Common myeloid progenitor, CD34-positive (primary cell): ENCODE data around the gene ACOT8.

Experiments used
- CTCF ChIA-PET: fragments of 350-600 bp; sonication (Branson Sonifier 250); formaldehyde crosslinking; loops from one replicate; lab custom pipeline; 2021; ENCODE audit warnings: antibody characterized with exemption; lab: Charles Lee
- POLR2A ChIA-PET: fragments of 350-600 bp; sonication (Branson Sonifier 250); formaldehyde crosslinking; loops from one replicate; lab custom pipeline; 2021; ENCODE audit warnings: antibody characterized with exemption; lab: Charles Lee
- DNase-seq, 3 donors: peaks; one replicate each; pipeline versions ENCODE4 v3.0.0 to v3.0.0-alpha.2; 2013
- H3K27ac ChIP-seq, 2 experiments: 1 replicate in 1 of 2; 2 replicates in 1 of 2; pipeline ENCODE4 v1.7.0; 2013; ENCODE audit warnings: inconsistent platforms in 2 of 2, low read length in 2 of 2, mild to moderate bottlenecking in 2 of 2, low read depth in 1 of 2, moderate library complexity in 1 of 2; ENCODE audit not compliant: severe bottlenecking in 2 of 2, insufficient read depth in 1 of 2, poor library complexity in 1 of 2
- H3K27me3 ChIP-seq, 5 experiments: replicated peaks in 2 of 5; 1 replicate in 3 of 5; 2 replicates in 2 of 5; pipeline versions ENCODE4 v1.6.1 to v1.7.0; 2013; ENCODE audit warnings: low read length in 4 of 5, mild to moderate bottlenecking in 2 of 5, moderate library complexity in 2 of 5, inconsistent platforms in 1 of 5; ENCODE audit not compliant: insufficient read depth in 5 of 5, control insufficient read depth in 4 of 5
- H3K36me3 ChIP-seq, 4 experiments: 1 replicate in 2 of 4; 2 replicates in 2 of 4; pipeline versions ENCODE4 v1.6.1 to v1.7.0; 2013; ENCODE audit warnings: low read length in 3 of 4, control low read depth in 1 of 4, mild to moderate bottlenecking in 1 of 4; ENCODE audit not compliant: control insufficient read depth in 4 of 4, insufficient read depth in 4 of 4
- H3K4me1 ChIP-seq, 4 experiments: 1 replicate in 3 of 4; 2 replicates in 1 of 4; pipeline versions ENCODE4 v1.6.1 to v1.7.1; 2013; ENCODE audit warnings: low read length in 3 of 4, mild to moderate bottlenecking in 3 of 4, control low read depth in 1 of 4, inconsistent platforms in 1 of 4, moderate library complexity in 1 of 4; ENCODE audit not compliant: control insufficient read depth in 4 of 4, insufficient read depth in 4 of 4; ENCODE audit errors: control extremely low read depth in 1 of 4
- H3K4me3 ChIP-seq, 7 experiments: 1 replicate in 4 of 7; 2 replicates in 3 of 7; pipeline versions ENCODE4 v1.5.1 to v1.7.0; 2013; ENCODE audit warnings: mild to moderate bottlenecking in 7 of 7, low read length in 6 of 7, moderate library complexity in 6 of 7, inconsistent platforms in 2 of 7, low read depth in 2 of 7, control low read depth in 1 of 7; ENCODE audit not compliant: insufficient read depth in 4 of 7, control insufficient read depth in 1 of 7; ENCODE audit errors: extremely low read depth in 1 of 7
- H3K9me3 ChIP-seq, 5 experiments: 1 replicate in 4 of 5; 2 replicates in 1 of 5; pipeline versions ENCODE4 v1.6.1 to v1.7.1; 2013; ENCODE audit warnings: low read length in 4 of 5, mild to moderate bottlenecking in 2 of 5, inconsistent platforms in 1 of 5, low read depth in 1 of 5, moderate library complexity in 1 of 5; ENCODE audit not compliant: control insufficient read depth in 4 of 5, insufficient read depth in 2 of 5; ENCODE audit errors: control extremely low read depth in 1 of 5
- WGBS: methylation state at CpG from one replicate; pipeline ENCODE4 v1.1.5; 2013; ENCODE audit not compliant: insufficient coverage; 5-methylcytosine and 5-hydroxymethylcytosine counted together

ACOT8 gene

GRCh38 chr20:45816951-45817350, 40.2 kb downstream of the ACOT8 start:
- H3K27ac ChIP-seq = no peak overlapping the region
- no CpG with 5 or more reads among the region's 3 CpGs for WGBS

GRCh38 chr20:45814314-45814713, 42.9 kb downstream of the ACOT8 start:
- POLR2A ChIA-PET = no interaction called here
- peaks cover 2 to 43% (median 36%) of the 10 kb centered on the region in 4 experiments for H3K4me1 ChIP-seq
- H3K36me3 ChIP-seq = peaks cover 0 to 53% (median 17%) of the 10 kb centered on the region in 4 experiments
- H3K9me3 ChIP-seq = no peaks in the 10 kb centered on the region
- H3K4me3 ChIP-seq = no peak overlapping the region
- no peak for DNase-seq
- CTCF ChIA-PET = interaction anchor here (0.7 to 2.7 kb wide), 3 partner anchors 8 to 129 kb away, joined by 3 to 9 read pairs (median 8); no protein-coding TSS in a partner anchor
- WGBS = 100% methylated on average over 3 of the region's 3 CpGs
- no peaks in the 10 kb centered on the region for H3K27me3 ChIP-seq
- H3K27ac ChIP-seq = no peak overlapping the region

More at GRCh38 chr20:45816951-45817350, 40.2 kb downstream of the ACOT8 start:
- Histone ChIP-seq H3K36me3 (peaks cover 0 to 29% (median 6%) of the 10 kb centered on the region in 4 experiments), H3K4me3 (no peak overlapping the region), H3K9me3 (no peaks in the 10 kb centered on the region), H3K4me1 (peaks cover 0 to 26% (median 18%) of the 10 kb centered on the region in 4 experiments), H3K27me3 (no peaks in the 10 kb centered on the region)
- ChIA-PET POLR2A (no interaction called here), CTCF (interaction anchor here (1.1 kb wide), 1 partner anchor 152 kb away, joined by 3 read pairs; no protein-coding TSS in a partner anchor)
- no peak for DNase-seq

- ChIA-PET POLR2A (interaction anchor here (1.0 kb wide), 1 partner anchor 14 kb away, joined by 3 read pairs; no protein-coding TSS in a partner anchor), CTCF (interaction anchor here (0.7 to 2.7 kb wide), 4 partner anchors 9 to 156 kb away, joined by 3 to 9 read pairs (median 6); no protein-coding TSS in a partner anchor)
- H3K4me1 ChIP-seq = peaks cover 2 to 51% (median 44%) of the 10 kb centered on the region in 4 experiments
- 90% methylated on average over 5 of the region's 7 CpGs for WGBS
- peaks cover 0 to 61% (median 23%) of the 10 kb centered on the region in 4 experiments for H3K36me3 ChIP-seq
- peak overlapping the region in 5 of 7 experiments; percentile 70 to 82 (median 78) for H3K4me3 ChIP-seq
- H3K27me3 ChIP-seq = no peaks in the 10 kb centered on the region
- H3K27ac ChIP-seq = no peak overlapping the region
- no peaks in the 10 kb centered on the region for H3K9me3 ChIP-seq
- no peak for DNase-seq
Measured at GRCh38 chr20:45813489-45813888, 43.7 kb downstream of the ACOT8 start.

- Histone ChIP-seq H3K4me1 (peaks cover 2 to 56% (median 46%) of the 10 kb centered on the region in 4 experiments), H3K36me3 (peaks cover 0 to 65% (median 26%) of the 10 kb centered on the region in 4 experiments), H3K9me3 (no peaks in the 10 kb centered on the region), H3K4me3 (peak overlapping the region; percentile 39 to 82 (median 78)), H3K27ac (peak overlapping the region in 1 of 2 experiments; percentile 25), H3K27me3 (no peaks in the 10 kb centered on the region)
- ChIA-PET POLR2A (interaction anchor here (1.0 kb wide), 1 partner anchor 13 kb away, joined by 3 read pairs; no protein-coding TSS in a partner anchor), CTCF (interaction anchor here (1.3 to 2.7 kb wide), 3 partner anchors 9 to 157 kb away, joined by 5 to 9 read pairs (median 8); no protein-coding TSS in a partner anchor)
- WGBS = 25% methylated on average over 10 of the region's 11 CpGs
- no peak for DNase-seq
Measured at GRCh38 chr20:45813006-45813340, 44.2 kb downstream of the ACOT8 start.

GRCh38 chr20:45812157-45813005, 44.8 kb downstream of the ACOT8 start, which contains the start of gene UBE2C:
Gene UBE2C, plus strand, starts transcription at chr20:45812644. Its CDS starts 52 bp downstream, at chr20:45812696.
- ChIA-PET POLR2A (no interaction called here), CTCF (interaction anchor here (1.3 to 2.7 kb wide), 3 partner anchors 10 to 158 kb away, joined by 5 to 9 read pairs (median 8); no protein-coding TSS in a partner anchor)
- H3K27ac ChIP-seq = peak within 1 kb of the TSS in 1 of 2 experiments; percentile 49
- peaks cover 0 to 65% (median 28%) of the 10 kb centered on the region in 4 experiments for H3K36me3 ChIP-seq
- peaks cover 2 to 56% (median 46%) of the 10 kb centered on the region in 4 experiments for H3K4me1 ChIP-seq
- peak; percentile 98 to 99 (median 99) for DNase-seq
- no peaks in the 10 kb centered on the region for H3K27me3 ChIP-seq
- peak within 1 kb of the TSS; percentile 39 to 82 (median 78) for H3K4me3 ChIP-seq
- H3K9me3 ChIP-seq = no peaks in the 10 kb centered on the region
- 3% methylated on average over 65 of the region's 65 CpGs for WGBS

GRCh38 chr20:45810191-45810970, 46.8 kb downstream of the ACOT8 start:
- Histone ChIP-seq H3K27ac (peak overlapping the region; percentile 13 to 59), H3K4me3 (peak overlapping the region in 2 of 7 experiments; percentile 14 to 16), H3K4me1 (peaks cover 2 to 56% (median 46%) of the 10 kb centered on the region in 4 experiments), H3K27me3 (no peaks in the 10 kb centered on the region), H3K9me3 (no peaks in the 10 kb centered on the region), H3K36me3 (peaks cover 5 to 58% (median 35%) of the 10 kb centered on the region in 4 experiments)
- POLR2A ChIA-PET = no interaction called here
- CTCF ChIA-PET = interaction anchor here (0.6 to 1.4 kb wide), 2 partner anchors 11 to 15 kb away, joined by 3 to 7 read pairs; no protein-coding TSS in a partner anchor
- 10% methylated on average over 2 of the region's 8 CpGs for WGBS
- peak; percentile 60 to 81 (median 66) for DNase-seq
